GM23338 (cell line): ENCODE data around the gene TRIM13.

Experiments used
- CTCF ChIP-seq, 2 experiments: fragments of 200-600 bp in 1 of 2; sonication (generic) in 1 of 2; conservative IDR thresholded peaks; 2 replicates each; pipeline versions ENCODE4 v1.5.1 to v1.6.1; 2016 to 2017; ENCODE audit warnings: antibody characterized with exemption in 2 of 2, low read depth in 2 of 2, mild to moderate bottlenecking in 2 of 2, moderate library complexity in 1 of 2
- EZH2 ChIP-seq: fragments of 200-600 bp; sonication (generic); IDR thresholded peaks from one replicate; pipeline ENCODE4 v1.8.0; 2017; ENCODE audit warnings: antibody characterized with exemption, mild to moderate bottlenecking, low read depth; ENCODE audit not compliant: unreplicated experiment
- EZH2phosphoT487 ChIP-seq: fragments of 200-600 bp; sonication (generic); IDR thresholded peaks from one replicate; pipeline ENCODE4 v1.8.1; 2018; ENCODE audit warnings: antibody characterized with exemption; ENCODE audit not compliant: unreplicated experiment
- JUNB ChIP-seq: IDR thresholded peaks from one replicate; pipeline ENCODE4 v1.6.1; 2016; ENCODE audit warnings: antibody characterized with exemption; ENCODE audit not compliant: unreplicated experiment
- NANOG ChIP-seq: IDR thresholded peaks from 2 replicates; pipeline ENCODE4 v1.6.1; 2016; ENCODE audit warnings: antibody characterized with exemption, borderline replicate concordance
- POLR2AphosphoS5 ChIP-seq: IDR thresholded peaks from 2 replicates; pipeline ENCODE4 v1.6.1; 2016; ENCODE audit warnings: antibody characterized with exemption, low read depth
- REST ChIP-seq: IDR thresholded peaks from one replicate; pipeline ENCODE4 v1.6.1; 2018; ENCODE audit warnings: antibody characterized with exemption; ENCODE audit not compliant: unreplicated experiment

- no peak for TF ChIP-seq EZH2
- no peak for TF ChIP-seq CTCF (conservative IDR thresholded peaks at IDR 0.05; ENCODE audit: low read depth in 2 of 2)
- TF ChIP-seq EZH2phosphoT487: no peak
- TF ChIP-seq NANOG: no peak
- TF ChIP-seq JUNB: no peak
- no peak for TF ChIP-seq POLR2AphosphoS5
- no peak for TF ChIP-seq REST
These were observed 29.4 kb upstream of the TRIM13 start for GRCh38 chr13:49967456-49967855.
